BE2C (cell line): ENCODE data around the gene MAP2K5.
"Not testable (repeated sequence)": the region's sequence is repeated elsewhere in the genome, so short reads cannot be mapped to it uniquely, and the experiment has no call there.

ENCODE experiments used
- DNase-seq: peaks from one replicate; pipeline ENCODE4 v3.0.0-alpha.2; 2020
- H3K27me3 ChIP-seq: fragments of 250-450 bp; sonication (Bioruptor Pico); 2 replicates; pipeline ENCODE4 v1.5.1; 2020; ENCODE audit warnings: mild to moderate bottlenecking
- H3K36me3 ChIP-seq: fragments of 250-450 bp; sonication (Bioruptor Pico); 2 replicates; pipeline ENCODE4 v1.5.1; 2020; ENCODE audit warnings: mild to moderate bottlenecking
- H3K4me1 ChIP-seq: fragments of 250-450 bp; sonication (Bioruptor Pico); 2 replicates; pipeline ENCODE4 v1.5.1; 2020
- H3K4me3 ChIP-seq: 2 replicates; pipeline ENCODE4 v1.5.1; 2011; ENCODE audit warnings: low read depth, low read length
- H3K9me3 ChIP-seq: fragments of 250-450 bp; sonication (Bioruptor Pico); 2 replicates; pipeline ENCODE4 v1.5.1; 2020
- TF ChIP-seq, protein P1 (sequence below): IDR thresholded peaks from 2 replicates; pipeline ENCODE4 v1.5.1; 2012; ENCODE audit warnings: mild to moderate bottlenecking, low read depth, low read length

MAP2K5 gene

DNA sequence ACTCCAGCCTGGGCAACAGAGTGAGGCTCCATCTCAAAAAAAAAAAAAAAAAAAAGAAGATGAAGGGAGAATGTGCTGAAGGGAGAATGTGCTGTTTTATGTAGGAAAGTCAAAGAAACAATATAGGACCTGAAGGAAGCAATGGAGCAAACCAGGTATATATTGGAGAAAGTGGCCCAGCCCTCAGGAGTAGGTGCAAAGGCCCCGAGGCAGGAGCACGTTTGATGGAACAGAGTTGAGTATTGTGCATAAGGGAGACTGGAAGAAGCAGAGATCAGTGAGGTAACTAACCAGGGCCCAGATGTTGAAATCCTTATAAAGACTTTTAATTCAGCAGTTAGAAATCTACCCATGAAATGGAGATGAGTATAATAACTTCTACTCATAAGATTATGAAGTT is 79.6 kb downstream of the MAP2K5 start:
- no peaks in the 10 kb centered on the region for H3K36me3 ChIP-seq
- no peaks in the 10 kb centered on the region for H3K4me1 ChIP-seq
- H3K9me3 ChIP-seq: no peaks in the 10 kb centered on the region
- no peak overlapping the region for H3K4me3 ChIP-seq
- no peaks in the 10 kb centered on the region for H3K27me3 ChIP-seq
- DNase-seq: no peak
- TF ChIP-seq, protein P1, sequence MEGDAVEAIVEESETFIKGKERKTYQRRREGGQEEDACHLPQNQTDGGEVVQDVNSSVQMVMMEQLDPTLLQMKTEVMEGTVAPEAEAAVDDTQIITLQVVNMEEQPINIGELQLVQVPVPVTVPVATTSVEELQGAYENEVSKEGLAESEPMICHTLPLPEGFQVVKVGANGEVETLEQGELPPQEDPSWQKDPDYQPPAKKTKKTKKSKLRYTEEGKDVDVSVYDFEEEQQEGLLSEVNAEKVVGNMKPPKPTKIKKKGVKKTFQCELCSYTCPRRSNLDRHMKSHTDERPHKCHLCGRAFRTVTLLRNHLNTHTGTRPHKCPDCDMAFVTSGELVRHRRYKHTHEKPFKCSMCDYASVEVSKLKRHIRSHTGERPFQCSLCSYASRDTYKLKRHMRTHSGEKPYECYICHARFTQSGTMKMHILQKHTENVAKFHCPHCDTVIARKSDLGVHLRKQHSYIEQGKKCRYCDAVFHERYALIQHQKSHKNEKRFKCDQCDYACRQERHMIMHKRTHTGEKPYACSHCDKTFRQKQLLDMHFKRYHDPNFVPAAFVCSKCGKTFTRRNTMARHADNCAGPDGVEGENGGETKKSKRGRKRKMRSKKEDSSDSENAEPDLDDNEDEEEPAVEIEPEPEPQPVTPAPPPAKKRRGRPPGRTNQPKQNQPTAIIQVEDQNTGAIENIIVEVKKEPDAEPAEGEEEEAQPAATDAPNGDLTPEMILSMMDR: no peak

DNA sequence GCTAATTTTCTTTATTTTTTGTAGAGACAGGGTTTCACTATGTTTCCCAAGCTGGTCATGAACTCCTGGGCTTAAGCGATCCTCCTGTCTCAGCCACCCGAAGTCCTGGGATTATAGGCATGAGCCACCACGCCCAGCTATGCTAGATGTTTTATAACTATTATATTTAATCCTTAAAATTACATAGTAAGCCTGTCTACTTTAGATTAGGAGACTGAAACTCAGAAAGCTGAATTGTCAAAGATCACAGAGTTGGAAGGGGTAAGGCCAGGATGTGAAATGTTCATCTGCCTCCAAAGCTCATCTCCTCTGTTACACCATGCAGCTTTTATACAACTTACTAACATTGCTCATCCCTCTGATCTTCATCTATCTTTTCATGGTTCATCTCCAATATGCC is 89.8 kb downstream of the MAP2K5 start:
- Histone ChIP-seq H3K4me3 (no peak overlapping the region), H3K27me3 (no peaks in the 10 kb centered on the region), H3K9me3 (no peaks in the 10 kb centered on the region), H3K36me3 (no peaks in the 10 kb centered on the region), H3K4me1 (no peaks in the 10 kb centered on the region)
- DNase-seq: no peak
- TF ChIP-seq, protein P1: no peak

- not testable (repeated sequence) for H3K4me3 ChIP-seq, DNase-seq, H3K27me3 ChIP-seq, H3K9me3 ChIP-seq, H3K4me1 ChIP-seq, H3K36me3 ChIP-seq
Observed at GRCh38 chr15:67635950-67636349, 93.4 kb downstream of the MAP2K5 start.

DNA sequence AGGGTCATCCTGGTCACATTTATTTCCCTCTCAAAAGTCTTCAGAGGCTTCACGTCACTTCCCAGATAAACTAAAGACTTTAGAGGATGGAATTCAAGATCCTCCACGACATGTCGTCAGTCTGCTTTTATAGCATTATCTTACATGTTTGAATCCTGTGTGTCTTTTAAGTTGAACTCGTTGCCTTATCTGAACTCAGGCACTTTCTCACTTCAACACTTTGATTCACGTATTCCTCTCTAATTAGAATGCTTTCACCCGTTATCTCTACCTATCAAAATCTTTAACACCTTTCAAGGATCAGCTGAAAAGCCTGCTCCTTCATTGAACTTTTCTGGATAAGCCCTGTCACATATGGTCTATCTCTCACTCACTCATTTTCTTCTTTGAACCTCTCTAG is 97.1 kb downstream of the MAP2K5 start:
- no peak overlapping the region for H3K4me3 ChIP-seq
- H3K27me3 ChIP-seq: no peaks in the 10 kb centered on the region
- H3K4me1 ChIP-seq: no peaks in the 10 kb centered on the region
- TF ChIP-seq, protein P1: no peak
- no peak for DNase-seq
- no peaks in the 10 kb centered on the region for H3K36me3 ChIP-seq
- no peaks in the 10 kb centered on the region for H3K9me3 ChIP-seq

DNA sequence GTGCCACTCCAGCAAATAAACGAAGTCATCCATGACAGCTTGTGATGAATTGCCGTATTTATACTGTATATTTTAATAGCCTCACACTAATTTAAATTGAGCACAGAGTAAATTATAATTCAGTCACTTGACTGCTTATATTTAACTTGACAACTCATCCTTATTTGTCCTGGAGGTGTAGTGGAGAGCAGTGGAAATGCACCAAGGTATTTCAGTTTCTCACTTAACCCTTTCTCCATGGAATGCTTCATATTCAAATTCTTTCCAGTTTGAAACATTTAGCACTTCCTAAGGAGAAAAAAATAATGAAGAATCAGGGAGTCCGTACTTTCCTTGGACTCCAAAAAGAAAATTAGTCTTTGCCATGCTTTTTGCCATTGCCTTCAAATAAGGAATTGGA is 99.0 kb downstream of the MAP2K5 start:
- DNase-seq: no peak
- TF ChIP-seq, protein P1: no peak
- Histone ChIP-seq H3K9me3 (no peaks in the 10 kb centered on the region), H3K4me3 (no peak overlapping the region), H3K4me1 (no peaks in the 10 kb centered on the region), H3K27me3 (no peaks in the 10 kb centered on the region), H3K36me3 (no peaks in the 10 kb centered on the region)

DNA sequence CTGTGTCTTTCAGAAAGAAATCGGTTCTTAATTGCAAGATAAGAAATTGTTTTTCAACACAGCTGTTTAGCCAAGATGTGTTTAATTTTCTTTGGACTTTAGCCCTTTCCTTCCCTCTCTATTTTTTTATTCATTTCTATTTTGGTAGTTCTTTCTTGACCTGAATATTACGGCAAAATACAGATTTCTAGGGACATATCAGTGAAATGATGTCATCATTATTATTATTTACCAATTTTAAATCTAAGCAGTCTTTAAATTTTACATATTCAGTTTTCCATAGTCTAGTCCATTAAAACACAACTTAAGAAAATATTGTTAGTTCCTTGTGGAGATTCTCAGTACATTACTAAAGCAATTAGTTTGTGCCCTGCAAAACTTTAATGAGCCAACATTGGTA is 104.3 kb downstream of the MAP2K5 start:
- Histone ChIP-seq H3K27me3 (no peaks in the 10 kb centered on the region), H3K4me1 (no peaks in the 10 kb centered on the region), H3K36me3 (no peaks in the 10 kb centered on the region), H3K9me3 (no peaks in the 10 kb centered on the region), H3K4me3 (no peak overlapping the region)
- TF ChIP-seq, protein P1: no peak
- no peak for DNase-seq

DNA sequence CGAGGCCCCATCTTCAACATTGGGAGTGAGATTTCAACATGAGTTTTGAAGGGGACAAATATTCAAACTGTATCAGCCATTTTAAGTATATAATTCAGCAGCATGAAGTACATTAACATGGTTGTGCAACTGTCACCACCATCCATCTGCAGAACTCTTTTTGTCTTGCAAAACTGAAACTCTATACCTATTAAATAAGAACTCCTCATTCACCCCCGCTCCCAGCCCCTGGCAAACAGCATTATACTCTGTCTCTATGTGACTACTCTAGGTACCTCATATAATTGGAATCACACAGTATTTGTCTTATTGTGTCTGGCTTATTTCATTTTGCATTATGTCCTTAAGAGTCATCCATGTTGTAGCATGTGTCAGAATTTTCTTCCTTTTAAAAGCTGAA is 110.1 kb downstream of the MAP2K5 start:
- TF ChIP-seq, protein P1: no peak
- DNase-seq: no peak
- H3K36me3 ChIP-seq: no peaks in the 10 kb centered on the region
- H3K4me3 ChIP-seq: no peak overlapping the region
- H3K9me3 ChIP-seq: no peaks in the 10 kb centered on the region
- H3K27me3 ChIP-seq: no peaks in the 10 kb centered on the region
- no peaks in the 10 kb centered on the region; the same call in 1 of the 2 replicates for H3K4me1 ChIP-seq
